Measurements from ENCODE around the gene PRKCH.

GRCh38 chr14:61474701-61475100, 153.3 kb downstream of the PRKCH start:
- TF ChIP-seq POLR2AphosphoS5 (IDR thresholded peaks at IDR 0.05; ENCODE audit: insufficient read depth in 1 of 2, low read depth in 1 of 2) (no peak), CTCF (IDR thresholded peaks at IDR 0.05) (no peak)
